GM12891 (cell line): Measurements from ENCODE around the gene TPRG1L.

ENCODE experiments used
- DNase-seq: peaks from one replicate; pipeline ENCODE4 v3.0.0; 2011; ENCODE audit warnings: low spot score; ENCODE audit not compliant: insufficient read length
- FAIRE-seq: peaks from 2 replicates; lab custom pipeline; 2011; peaks lifted over from hg19 to GRCh38; lab: Jason Lieb, UNC
- PAX5 ChIP-seq: IDR thresholded peaks from 2 replicates; pipeline ENCODE4 v1.6.1; 2011; ENCODE audit warnings: low read length, moderate library complexity, mild to moderate bottlenecking; ENCODE audit not compliant: insufficient read depth, severe bottlenecking
- POLR2A ChIP-seq: IDR thresholded peaks from 2 replicates; pipeline ENCODE4 v1.6.1; 2011; ENCODE audit warnings: low read depth, low read length, control low read depth
- POLR2AphosphoS5 ChIP-seq: IDR thresholded peaks from 2 replicates; pipeline ENCODE4 v1.6.1; 2011; ENCODE audit warnings: low read depth, low read length, control low read depth
- POU2F2 ChIP-seq: IDR thresholded peaks from 2 replicates; pipeline ENCODE4 v1.6.1; 2011; ENCODE audit warnings: low read depth, mild to moderate bottlenecking, control low read depth, low read length, moderate library complexity
- SPI1 ChIP-seq: IDR thresholded peaks from 2 replicates; pipeline ENCODE4 v1.6.1; 2011; ENCODE audit warnings: low read depth, low read length, control low read depth
- TAF1 ChIP-seq: IDR thresholded peaks from 2 replicates; pipeline ENCODE4 v1.6.1; 2011; ENCODE audit warnings: low read depth, low read length, control low read depth

TPRG1L gene

DNA sequence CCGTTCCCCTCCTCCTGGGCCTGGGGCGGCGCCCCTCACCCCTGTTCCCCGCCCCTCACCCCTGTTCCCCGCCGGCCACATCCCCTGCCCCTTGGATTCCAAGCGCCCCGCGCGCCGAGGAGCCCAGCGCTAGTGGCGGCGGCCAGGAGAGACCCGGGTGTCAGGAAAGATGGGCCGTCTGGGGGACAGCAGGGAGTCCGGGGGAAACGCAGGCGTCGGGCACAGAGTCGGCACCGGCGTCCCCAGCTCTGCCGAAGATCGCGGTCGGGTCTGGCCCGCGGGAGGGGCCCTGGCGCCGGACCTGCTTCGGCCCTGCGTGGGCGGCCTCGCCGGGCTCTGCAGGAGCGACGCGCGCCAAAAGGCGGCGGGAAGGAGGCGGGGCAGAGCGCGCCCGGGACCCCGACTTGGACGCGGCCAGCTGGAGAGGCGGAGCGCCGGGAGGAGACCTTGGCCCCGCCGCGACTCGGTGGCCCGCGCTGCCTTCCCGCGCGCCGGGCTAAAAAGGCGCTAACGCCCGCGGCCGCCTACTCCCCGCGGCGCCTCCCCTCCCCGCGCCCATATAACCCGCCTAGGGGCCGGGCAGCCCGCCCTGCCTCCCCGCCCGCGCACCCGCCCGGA is 27.2 kb downstream of the TPRG1L start, which contains the start of gene TP73:
Gene TP73 (plus strand): TSS at position 587 of the 618 bp plus-strand sequence. CDS start 29,850 bp downstream, outside the sequence.
- TF ChIP-seq SPI1 (no peak), TAF1 (no peak), POLR2A (no peak), PAX5 (no peak), POLR2AphosphoS5 (no peak), POU2F2 (no peak)
- FAIRE-seq (no peak), DNase-seq (no peak)

DNA sequence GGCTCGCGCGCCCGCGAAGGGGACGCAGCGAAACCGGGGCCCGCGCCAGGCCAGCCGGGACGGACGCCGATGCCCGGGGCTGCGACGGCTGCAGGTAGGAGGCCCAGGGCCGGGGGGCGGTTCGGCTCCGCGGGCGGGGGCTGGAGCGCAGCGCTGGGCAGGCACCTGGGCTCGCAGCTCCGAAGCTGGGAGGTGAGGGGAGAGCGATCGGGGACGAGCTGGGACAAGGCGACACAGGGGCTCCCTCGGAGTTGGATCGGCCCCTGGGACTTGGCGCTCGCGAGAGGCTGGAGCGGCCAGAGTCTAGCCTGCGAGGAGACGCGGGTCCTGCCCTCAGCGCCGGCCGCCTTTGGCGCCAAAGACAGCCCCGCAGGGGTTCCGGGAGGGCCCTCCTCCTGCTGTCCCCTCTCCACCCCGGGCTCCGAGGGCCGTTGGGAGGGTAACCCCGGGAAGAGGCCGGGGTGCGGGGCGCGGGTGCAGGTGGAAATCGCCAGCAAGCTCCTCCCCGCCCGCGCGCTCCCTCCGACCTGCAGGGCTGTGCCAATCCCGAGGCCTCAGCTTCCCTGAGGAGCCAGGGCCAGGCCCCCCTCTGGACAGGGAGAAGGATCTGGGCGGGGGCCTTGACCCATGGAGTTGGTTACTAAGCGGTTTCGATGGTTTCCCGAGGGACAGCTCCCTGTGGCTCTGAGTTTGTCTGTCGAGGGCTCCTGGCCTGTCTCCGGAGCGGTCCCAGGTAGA is 27.9 kb downstream of the TPRG1L start:
- DNase-seq (no peak), FAIRE-seq (peak; percentile 75)
- TF ChIP-seq PAX5 (no peak), POU2F2 (no peak), TAF1 (no peak), SPI1 (no peak), POLR2AphosphoS5 (no peak), POLR2A (no peak)

DNA sequence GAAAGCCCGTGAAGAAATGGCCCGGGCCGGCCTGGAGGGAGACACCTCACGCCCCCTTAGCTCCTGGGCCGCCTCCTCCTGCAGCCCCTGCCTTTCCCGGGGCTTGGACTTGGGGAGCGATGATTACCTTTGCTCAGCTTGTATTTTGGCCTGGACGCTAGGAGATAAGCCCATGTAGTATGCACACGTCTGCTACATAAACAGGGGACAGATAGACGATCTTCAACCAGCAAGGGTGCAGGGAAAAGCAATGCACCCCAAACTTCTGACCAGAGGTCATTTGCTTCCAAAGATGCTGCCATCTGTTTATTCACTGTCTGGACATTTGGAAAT is 28.4 kb downstream of the TPRG1L start:
- peak; percentile 83 for FAIRE-seq

GRCh38 chr1:3654549-3655281 is 29.9 kb downstream of the TPRG1L start:
- DNase-seq, result no peak
- FAIRE-seq, result peak; percentile 55
- TF ChIP-seq PAX5 (no peak), POU2F2 (no peak), SPI1 (no peak), POLR2AphosphoS5 (no peak), POLR2A (no peak), TAF1 (no peak)

More for the DNA sequence above, 28.4 kb downstream of the TPRG1L start:
- no peak for DNase-seq
- no peak for TF ChIP-seq POU2F2
- no peak for TF ChIP-seq PAX5
- no peak for TF ChIP-seq POLR2A
- no peak for TF ChIP-seq TAF1

- peak; percentile 96 for FAIRE-seq
- peak; percentile 67 for DNase-seq
- TF ChIP-seq POU2F2 (peak; percentile 81), PAX5 (no peak), POLR2AphosphoS5 (no peak), SPI1 (peak; percentile 58)
These were observed 31.8 kb downstream of the TPRG1L start for GRCh38 chr1:3656450-3657095.

DNA sequence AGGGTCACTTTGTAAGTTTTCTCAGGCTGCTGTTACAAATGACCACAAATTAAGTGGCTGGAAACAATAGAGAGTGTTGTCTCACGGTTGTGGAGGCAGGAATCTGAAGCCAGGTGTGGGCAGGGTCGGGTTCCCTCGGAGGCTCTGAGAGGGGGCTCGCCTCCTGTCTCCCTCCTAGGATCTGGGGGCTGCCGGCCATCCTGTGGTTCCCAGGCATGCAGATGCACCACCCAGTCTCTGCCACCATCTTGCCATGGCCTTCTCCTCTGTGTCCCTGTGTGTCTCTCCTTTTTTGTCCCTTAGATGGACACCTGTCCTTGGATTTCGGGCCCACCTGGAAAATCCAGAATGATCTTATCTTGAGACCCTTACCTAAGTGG is 32.3 kb downstream of the TPRG1L start:
- TF ChIP-seq TAF1 (no peak), POU2F2 (no peak), SPI1 (no peak), POLR2A (no peak), PAX5 (no peak), POLR2AphosphoS5 (no peak)
- DNase-seq (no peak), FAIRE-seq (no peak)

- TF ChIP-seq PAX5 (no peak), SPI1 (no peak), TAF1 (no peak), POLR2A (no peak), POLR2AphosphoS5 (no peak), POU2F2 (no peak)
- DNase-seq, result no peak
- FAIRE-seq, result no peak
These were observed 32.9 kb downstream of the TPRG1L start for GRCh38 chr1:3657578-3658230.

- no peak for FAIRE-seq
- DNase-seq, result no peak
- TF ChIP-seq POLR2AphosphoS5 (no peak), POLR2A (no peak), POU2F2 (no peak), SPI1 (no peak), TAF1 (no peak), PAX5 (no peak)
These were observed 33.4 kb downstream of the TPRG1L start for GRCh38 chr1:3658231-3658615.
